GM19193 (cell line): ENCODE data around the gene RPS14.

Experiments
- POLR2A ChIP-seq: IDR thresholded peaks from 4 replicates; pipeline ENCODE4 v1.6.1; 2011; ENCODE audit not compliant: insufficient read depth, insufficient read length; ENCODE audit errors: extremely low read depth

RPS14 gene

GRCh38 chr5:150402229-150402773, 47.2 kb downstream of the RPS14 start:
- TF ChIP-seq POLR2A, result peak; percentile 22

GRCh38 chr5:150401376-150402228, 47.9 kb downstream of the RPS14 start:
- TF ChIP-seq POLR2A, result peak; percentile 74

GRCh38 chr5:150401076-150401375, 48.5 kb downstream of the RPS14 start:
- peak; percentile 38 for TF ChIP-seq POLR2A

GRCh38 chr5:150400316-150401075, 49.0 kb downstream of the RPS14 start:
- TF ChIP-seq POLR2A, result peak; percentile 89

DNA sequence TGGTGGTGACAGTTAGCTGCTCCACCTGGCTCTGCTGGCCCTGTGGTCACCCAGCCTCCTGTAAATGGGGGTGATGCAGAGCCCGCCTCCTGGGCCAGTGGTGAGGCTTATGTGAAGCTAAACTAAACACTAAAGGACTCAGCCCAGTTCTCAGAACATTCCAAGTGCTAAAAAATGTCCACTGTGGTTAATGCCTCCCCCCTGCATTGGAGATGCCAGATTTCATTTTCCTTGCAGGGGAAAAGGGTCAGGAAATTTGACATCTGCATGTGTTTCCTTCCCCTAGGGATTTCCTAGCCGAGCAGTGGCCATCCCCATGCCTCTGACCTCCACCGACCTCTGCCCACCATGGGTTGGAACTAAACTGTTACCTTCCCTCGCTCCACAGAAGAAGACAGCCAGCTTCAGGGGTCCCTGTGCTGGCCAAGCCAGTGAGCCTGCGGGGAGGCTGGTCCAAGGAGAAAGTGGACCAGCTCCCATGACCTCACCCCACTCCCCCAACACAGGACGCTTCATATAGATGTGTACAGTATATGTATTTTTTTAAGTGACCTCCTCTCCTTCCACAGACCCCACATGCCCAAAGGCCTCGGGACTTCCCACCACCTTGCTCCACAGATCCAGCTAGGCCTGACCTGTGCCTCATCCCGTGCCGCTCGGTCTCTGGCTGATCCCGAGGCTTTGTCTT, 49.9 kb downstream of the RPS14 start:
- peak; percentile 56 for TF ChIP-seq POLR2A

DNA sequence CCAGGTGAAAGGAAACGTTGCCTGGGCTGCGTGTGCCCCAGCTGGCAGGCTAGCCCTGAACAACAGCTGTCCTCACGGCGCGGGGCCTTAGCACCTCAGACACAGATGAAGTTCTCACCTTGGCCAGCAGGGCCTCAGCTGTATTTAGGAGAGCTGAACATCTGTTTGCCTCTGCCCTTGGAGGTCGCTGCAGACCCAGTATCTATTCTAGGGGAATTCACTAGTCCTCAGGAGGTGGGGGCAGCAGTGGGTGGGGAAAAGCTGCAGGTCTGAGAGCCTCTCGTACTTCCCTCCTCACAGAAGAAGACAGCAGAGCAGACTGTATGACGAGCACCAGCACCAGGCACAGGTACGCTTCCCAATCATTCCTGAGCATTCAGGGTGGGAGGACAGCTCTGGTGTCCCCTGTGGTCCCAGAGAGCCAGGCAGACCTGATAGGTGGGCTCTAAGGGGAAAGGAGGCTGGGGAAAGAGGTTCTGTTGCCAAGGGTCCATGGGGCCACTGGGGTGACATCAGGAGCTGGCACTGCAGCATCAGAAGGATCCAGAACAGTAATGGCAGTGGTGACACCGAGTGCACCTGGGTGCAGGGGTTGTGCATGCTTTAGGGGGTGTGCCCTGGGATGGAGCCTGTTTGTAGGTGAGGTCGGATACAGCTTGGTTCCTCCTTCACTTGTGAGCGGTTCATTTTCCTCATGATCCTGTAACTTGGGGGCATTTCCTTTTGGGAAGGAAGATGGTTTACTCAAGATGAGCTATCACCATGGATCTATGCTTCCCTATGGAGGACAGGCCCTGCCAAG, 50.6 kb downstream of the RPS14 start:
- peak; percentile 85 for TF ChIP-seq POLR2A

DNA sequence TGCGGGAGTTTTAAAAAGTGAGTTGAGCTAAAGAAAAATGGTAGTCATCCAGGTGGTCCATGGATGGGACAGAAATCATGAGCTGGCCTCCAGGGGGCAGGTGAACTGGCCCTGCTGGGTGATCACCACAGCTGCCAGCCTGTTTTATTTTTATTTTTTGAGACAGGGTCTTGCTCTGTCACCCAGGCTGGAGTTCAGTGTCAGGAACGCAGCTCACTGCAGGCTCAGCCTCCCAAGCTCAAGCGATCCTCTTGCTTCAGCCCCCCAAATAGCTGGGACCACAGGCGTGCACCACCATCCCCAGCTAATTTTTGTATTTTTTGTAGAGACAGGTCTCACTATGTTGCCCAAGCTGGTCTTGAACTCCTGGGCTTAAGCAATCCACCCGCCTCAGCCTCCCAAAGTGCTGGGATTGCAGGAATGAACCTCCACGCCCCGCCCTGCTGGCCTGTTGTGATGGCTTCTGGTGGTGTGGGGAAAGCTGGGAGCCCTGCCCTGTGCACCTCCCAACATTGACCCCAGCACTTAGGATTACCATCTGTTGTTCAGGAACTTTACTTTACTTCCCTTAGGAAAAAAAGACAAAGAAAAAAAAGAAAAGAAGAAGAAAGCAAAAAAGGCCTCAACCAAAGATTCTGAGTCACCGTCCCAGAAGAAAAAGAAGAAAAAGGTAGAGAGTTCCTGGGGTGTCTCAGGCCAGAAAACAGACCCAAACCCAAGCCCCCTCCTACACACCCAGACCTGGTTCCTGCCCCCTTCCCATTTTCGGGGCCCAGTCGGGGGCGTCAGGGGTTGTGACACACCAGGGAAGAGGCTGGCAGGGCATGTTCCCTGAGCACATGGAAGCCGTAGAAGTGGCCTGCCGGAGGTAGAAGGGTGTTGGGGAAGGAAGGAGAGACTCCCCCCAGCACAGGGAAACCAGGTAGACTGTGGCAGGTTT, 51.5 kb downstream of the RPS14 start:
- TF ChIP-seq POLR2A, result peak; percentile 29

- TF ChIP-seq POLR2A, result peak; percentile 29
Measured at GRCh38 chr5:150397146-150397781, 52.3 kb downstream of the RPS14 start.

- peak; percentile 16 for TF ChIP-seq POLR2A
Measured at GRCh38 chr5:150396267-150396666, 53.3 kb downstream of the RPS14 start.

- TF ChIP-seq POLR2A, result no peak
Measured at GRCh38 chr5:150395688-150395975, 53.9 kb downstream of the RPS14 start.

GRCh38 chr5:150394912-150395687, 54.4 kb downstream of the RPS14 start:
- TF ChIP-seq POLR2A, result no peak

DNA sequence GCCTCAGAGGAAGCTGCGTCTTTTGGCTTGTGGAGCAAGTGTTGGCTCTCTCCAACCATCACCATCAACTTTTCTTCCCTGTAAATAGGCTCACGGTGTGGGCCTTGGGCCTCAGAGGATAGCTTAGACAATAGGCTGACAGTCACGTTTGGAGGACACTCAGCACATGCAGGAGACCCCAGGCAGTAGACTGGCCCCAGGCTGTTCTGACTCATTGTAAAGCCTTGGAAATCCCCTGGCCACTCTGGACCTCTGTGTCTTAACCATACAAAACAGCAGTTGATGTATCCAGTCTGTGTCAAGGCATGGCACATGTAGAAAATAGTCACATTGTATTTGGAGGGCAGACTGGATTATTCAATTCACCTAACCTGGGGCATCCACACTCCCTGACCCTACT, 55.4 kb downstream of the RPS14 start:
- no peak for TF ChIP-seq POLR2A
